DMS153 (cell line): ENCODE measurements around the gene EED.

Source experiments
- DNase-seq: peaks from one replicate; lab custom pipeline; 2025; lab: John Stamatoyannopoulos, UW

The EED gene, protein sequence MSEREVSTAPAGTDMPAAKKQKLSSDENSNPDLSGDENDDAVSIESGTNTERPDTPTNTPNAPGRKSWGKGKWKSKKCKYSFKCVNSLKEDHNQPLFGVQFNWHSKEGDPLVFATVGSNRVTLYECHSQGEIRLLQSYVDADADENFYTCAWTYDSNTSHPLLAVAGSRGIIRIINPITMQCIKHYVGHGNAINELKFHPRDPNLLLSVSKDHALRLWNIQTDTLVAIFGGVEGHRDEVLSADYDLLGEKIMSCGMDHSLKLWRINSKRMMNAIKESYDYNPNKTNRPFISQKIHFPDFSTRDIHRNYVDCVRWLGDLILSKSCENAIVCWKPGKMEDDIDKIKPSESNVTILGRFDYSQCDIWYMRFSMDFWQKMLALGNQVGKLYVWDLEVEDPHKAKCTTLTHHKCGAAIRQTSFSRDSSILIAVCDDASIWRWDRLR

GRCh38 chr11:86244522-86245368 lies at the start of gene EED:
Gene EED, plus strand, starts transcription at chr11:86244753. Its CDS starts 477 bp downstream, at chr11:86245230.
- DNase-seq, result peak; percentile 90

DNA sequence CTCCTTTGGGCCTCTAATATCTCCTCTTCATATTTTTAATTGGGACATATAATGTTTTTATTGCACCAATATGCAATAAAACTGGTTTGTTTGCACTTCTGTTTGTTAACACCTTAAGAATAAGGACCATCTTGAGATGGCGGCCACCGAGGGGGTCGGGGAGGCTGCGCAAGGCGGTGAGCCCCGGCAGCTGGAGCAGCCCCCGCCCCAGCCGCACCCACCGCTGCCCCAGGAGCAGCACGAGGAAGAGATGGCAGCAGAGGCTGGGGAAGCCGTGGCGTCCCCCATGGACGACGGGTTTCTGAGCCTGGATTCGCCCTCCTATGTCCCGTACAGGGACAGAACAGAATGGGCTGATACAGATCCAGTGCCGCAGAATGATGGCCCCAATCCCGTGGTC lies 49.6 kb upstream of the EED start:
- no peak for DNase-seq

- DNase-seq, result no peak
Observed at GRCh38 chr11:86196085-86196696, 48.4 kb upstream of the EED start.

GRCh38 chr11:86196913-86197312 lies 47.6 kb upstream of the EED start:
- DNase-seq, result no peak

- no peak for DNase-seq
Observed at GRCh38 chr11:86197448-86197847, 47.1 kb upstream of the EED start.

DNA sequence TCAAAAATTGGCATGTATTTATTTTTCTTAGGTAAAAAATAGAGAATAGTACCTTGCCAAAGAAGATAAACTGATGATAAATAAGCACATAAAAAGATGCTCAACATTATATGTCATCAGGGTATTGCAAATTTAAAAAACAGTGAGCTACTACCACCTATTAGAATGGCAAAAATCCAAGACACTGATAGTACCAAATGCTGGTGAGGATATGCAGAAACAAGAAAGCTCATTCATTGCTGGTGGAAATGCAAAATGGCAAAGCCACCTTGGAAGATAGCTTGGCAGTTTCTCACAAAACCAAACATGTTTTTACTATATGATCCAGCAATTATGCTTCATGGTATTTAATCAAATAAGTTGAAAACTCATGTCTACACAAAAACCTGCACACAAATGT lies 46.4 kb upstream of the EED start:
- DNase-seq, result no peak

DNA sequence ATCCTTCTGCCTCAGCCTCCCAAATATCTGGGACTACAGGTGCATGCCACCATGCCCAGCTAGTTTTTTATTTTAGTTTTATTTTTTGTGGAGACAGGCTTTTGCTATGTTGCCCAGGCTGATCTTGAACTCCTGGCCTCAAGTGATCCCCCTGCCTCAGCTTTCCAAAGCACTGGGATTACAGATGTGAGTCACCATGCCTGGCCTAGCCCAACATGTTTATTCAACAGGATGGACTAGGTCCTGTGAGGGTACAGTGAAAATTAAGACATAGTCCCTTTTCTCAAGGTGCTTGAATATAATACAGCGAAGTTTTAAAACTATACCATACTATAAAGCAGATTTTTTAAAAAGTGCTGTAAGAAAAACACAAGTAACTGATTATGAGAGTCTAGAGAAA lies 45.2 kb upstream of the EED start:
- no peak for DNase-seq

GRCh38 chr11:86201371-86201884 lies 43.1 kb upstream of the EED start:
- no peak for DNase-seq

GRCh38 chr11:86202013-86202336 lies 42.6 kb upstream of the EED start:
- no peak for DNase-seq

DNA sequence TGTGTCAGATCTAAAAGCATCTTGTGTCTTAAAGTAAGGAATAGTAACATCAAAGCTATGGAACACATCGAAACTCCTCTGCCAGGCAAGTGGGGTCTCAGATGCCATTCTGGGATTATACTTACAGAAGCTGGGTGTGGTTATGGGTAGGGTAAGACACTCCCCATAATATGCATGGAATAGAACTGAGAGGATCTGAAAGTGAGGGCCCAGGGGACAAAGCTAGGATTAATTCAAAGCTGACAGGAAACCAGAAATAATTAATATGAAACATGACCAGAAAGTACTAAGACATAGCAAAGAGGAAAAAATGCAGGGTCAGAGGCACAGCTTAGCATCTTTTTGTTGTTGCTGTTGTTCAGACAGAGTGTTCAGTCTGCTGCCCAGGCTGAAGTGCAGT lies 40.2 kb upstream of the EED start:
- no peak for DNase-seq

DNA sequence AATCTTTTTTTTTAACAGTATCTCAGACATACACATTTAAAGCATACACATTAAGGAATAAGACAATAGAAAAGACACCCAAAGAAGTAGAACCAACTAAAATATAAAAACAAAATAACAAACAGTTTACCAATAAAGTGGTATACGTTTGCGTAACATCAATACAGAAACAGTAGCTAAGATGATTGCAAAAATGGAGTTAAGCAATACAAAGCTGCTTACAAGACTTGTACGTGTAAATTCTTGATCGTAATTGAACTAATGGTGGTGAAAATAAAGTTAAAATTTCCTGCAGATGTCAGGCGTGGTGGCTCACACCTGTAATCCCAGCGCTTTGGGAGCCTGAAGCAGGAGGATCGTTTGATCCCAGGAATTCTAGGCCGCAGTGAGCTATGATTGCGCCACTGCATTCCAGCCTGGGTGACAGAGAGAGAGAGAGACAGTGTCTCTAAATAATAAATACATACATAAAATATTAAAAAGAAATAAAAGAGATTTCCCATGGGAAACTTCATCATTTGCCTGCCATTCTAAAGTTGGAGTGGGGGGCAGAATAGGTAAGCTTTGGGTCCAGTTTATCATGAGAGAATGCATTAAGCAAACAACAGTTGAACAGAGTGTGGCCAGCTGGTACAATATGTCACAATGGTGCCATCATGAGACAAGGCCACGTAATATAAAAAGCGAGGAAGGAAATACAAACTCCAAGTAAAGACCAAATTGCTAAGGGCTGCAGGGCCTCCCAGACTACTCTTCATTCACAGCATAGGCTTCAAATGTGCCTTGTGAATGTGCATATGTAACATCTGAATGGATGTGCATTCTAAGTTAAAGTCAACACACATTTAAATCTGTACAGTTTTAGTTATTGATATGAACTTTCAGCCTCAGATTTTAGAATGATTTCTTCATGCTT lies 38.9 kb upstream of the EED start:
- DNase-seq, result no peak

DNA sequence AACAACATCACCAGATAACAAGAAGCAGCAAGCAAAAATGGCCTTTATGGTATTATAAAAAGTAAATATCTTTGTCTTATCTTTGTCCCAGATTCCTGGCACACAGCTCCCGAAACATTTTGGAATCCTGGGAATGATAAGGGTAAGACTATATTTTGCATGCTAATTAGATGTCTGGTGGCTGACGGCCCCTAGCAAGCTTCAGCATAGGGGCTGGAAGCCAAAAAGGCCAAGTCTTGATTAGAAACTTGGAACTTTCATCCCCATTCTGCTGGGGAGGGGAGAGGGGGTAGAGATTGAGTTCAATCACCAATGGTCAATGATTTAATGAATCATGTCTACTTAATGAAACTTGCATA lies 38.2 kb upstream of the EED start:
- no peak for DNase-seq

DNA sequence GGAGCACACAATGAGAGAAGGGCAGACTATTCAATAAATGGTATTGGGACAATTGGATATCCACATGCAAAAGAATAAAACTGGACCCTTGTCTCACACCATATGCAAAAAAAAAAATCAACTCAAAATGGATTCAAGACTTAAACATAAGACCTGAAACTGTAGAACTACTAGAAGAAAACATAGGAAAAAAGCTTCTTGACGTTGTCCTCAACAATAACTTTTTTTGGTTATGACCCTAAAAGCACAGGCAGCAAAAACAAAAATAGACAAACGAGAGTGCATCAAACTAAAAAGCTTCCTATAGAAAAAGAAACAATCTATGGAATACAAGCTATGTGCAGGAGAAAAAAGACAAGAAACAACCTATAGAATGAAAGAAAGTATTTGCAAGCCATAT lies 37.1 kb upstream of the EED start:
- DNase-seq, result no peak

DNA sequence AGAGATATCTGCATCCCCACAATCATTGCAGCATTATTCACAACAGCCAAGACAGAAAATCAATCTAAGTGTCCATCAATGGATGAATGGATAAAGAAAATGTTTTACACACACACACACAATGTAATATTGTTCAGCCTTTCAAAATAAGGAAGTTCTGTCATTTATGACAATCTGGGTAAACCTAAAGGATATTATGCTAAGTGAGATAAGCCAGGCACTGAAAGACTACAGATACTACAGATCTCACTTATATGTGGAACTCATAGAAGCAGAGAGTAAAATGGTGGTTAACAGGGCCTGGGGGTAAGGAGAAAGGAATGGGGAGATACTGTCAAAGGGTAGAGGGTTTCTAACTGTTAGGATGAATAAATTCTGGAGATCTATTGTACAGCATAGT lies 36.0 kb upstream of the EED start:
- DNase-seq, result no peak

DNA sequence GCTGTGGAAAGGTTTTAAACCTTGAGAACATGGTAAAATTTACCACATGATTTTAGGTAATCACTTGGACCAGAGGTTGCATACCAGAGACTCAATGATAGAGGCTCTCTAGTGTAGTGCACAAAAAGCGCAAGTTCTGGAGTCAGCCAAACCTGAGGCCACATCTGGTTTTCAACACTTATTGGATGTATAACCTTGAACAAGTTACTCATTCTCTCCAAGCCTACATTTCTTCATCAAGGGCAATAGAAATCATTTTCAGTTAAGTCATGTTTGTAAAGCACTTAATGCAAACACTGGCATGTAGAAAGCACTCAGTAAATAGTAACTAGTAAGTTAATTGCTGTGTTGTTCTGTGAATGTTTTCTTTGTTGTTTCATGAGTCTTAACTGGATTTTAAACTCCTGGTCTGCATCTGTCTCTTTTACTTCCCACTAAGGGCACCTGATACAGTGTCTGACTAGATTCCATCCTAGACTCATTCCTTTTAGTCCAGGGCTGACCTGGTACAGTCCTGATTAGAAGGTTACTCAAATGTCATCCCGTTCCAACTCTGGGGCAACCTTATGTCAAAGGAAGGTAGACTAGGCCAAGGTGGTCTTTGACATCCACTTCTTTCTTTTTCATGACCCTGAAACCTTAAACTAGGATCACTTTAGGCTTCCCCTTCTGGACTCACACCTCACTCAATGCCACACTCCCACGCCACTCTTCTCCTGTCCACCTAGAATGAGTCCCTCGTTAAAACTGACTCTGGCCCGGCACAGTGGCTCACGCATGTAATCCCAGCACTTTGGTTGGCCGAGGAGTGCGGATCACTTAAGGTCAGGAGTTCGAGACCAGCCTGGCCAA lies 34.5 kb upstream of the EED start:
- DNase-seq, result no peak

- no peak for DNase-seq
Observed at GRCh38 chr11:86210898-86211297, 33.7 kb upstream of the EED start.

GRCh38 chr11:86211619-86212018 lies 32.9 kb upstream of the EED start:
- DNase-seq, result no peak

- DNase-seq, result no peak
Observed at GRCh38 chr11:86212019-86212611, 32.4 kb upstream of the EED start.

DNA sequence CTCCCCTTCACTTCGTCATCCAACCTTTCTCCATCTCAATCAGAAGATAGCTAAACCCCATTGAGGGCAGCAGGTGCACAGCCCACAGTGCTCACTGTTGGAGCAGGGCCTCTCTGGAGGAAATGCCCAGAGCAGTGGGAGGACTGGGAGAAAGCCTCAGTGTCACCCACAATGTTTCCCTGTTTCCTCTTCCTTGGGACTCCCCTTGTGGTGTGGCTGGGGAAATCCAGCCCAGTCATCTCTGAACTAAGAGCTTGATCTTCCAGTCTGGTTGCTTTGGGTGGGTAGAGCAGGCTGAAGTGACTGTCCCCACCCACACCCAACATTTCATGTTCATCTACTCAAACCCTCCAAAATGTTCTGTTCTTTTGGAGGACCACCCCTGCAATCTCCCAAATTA lies 29.8 kb upstream of the EED start:
- no peak for DNase-seq
